H1 (cell line): Measurements from ENCODE around the gene NXPH3.

Source experiments
- ASH2L ChIP-seq: fragments of 200-600, 300-600 bp; sonication (generic); IDR thresholded peaks from one replicate; pipeline ENCODE4 v1.7.1; 2017; ENCODE audit warnings: low read length
- CTCF ChIP-seq, 3 experiments: IDR thresholded peaks; 1 replicate in 2 of 3; 2 replicates in 1 of 3; pipeline versions ENCODE4 v1.5.1 to v1.6.1; 2011; ENCODE audit warnings: low read length in 3 of 3, mild to moderate bottlenecking in 3 of 3, inconsistent platforms in 2 of 3, low read depth in 1 of 3, moderate library complexity in 1 of 3; ENCODE audit not compliant: insufficient read depth in 1 of 3; ENCODE audit errors: control extremely low read depth in 1 of 3
- EZH2 ChIP-seq: fragments of 200-600 bp; sonication (generic); IDR thresholded peaks from 2 replicates; pipeline ENCODE4 v1.7.1; 2012; ENCODE audit warnings: low read depth, mild to moderate bottlenecking, moderate library complexity, low read length, inconsistent platforms; ENCODE audit not compliant: severe bottlenecking
- JUND ChIP-seq: IDR thresholded peaks from 2 replicates; pipeline ENCODE4 v1.6.1; 2011; ENCODE audit warnings: mild to moderate bottlenecking, improper control_type of control experiment, low read length
- KDM5A ChIP-seq: fragments of 200-600 bp; IDR thresholded peaks from 2 replicates; pipeline ENCODE4 v1.7.1; 2012; ENCODE audit warnings: mild to moderate bottlenecking, low read length, inconsistent platforms, mixed read lengths
- MAX ChIP-seq: IDR thresholded peaks from 2 replicates; pipeline ENCODE4 v1.6.1; 2012; ENCODE audit warnings: inconsistent platforms
- POLR2A ChIP-seq, 2 experiments: IDR thresholded peaks; 1 replicate in 1 of 2; 2 replicates in 1 of 2; pipeline ENCODE4 v1.6.1; 2011; ENCODE audit warnings: low read depth in 2 of 2, low read length in 2 of 2, mild to moderate bottlenecking in 2 of 2; ENCODE audit errors: control extremely low read depth in 1 of 2
- POLR2AphosphoS5 ChIP-seq: IDR thresholded peaks from 2 replicates; pipeline ENCODE4 v1.6.1; 2011; ENCODE audit warnings: low read depth, low read length
- RFX5 ChIP-seq: IDR thresholded peaks from 2 replicates; pipeline ENCODE4 v1.6.1; 2011; ENCODE audit warnings: low read depth, low read length, improper control_type of control experiment, borderline replicate concordance
- SIN3A ChIP-seq, 2 experiments: IDR thresholded peaks in 1 of 2; conservative IDR thresholded peaks in 1 of 2; 2 replicates each; pipeline ENCODE4 v1.6.1; 2011 to 2012; ENCODE audit warnings: low read length in 2 of 2, improper control_type of control experiment in 1 of 2, low read depth in 1 of 2, mild to moderate bottlenecking in 1 of 2
- SP1 ChIP-seq: IDR thresholded peaks from 2 replicates; pipeline ENCODE4 v1.6.1; 2011; ENCODE audit warnings: low read depth, low read length
- TAF1 ChIP-seq: IDR thresholded peaks from 2 replicates; pipeline ENCODE4 v1.6.1; 2011; ENCODE audit warnings: mild to moderate bottlenecking, low read depth, low read length

- TF ChIP-seq RFX5 = no peak
- TF ChIP-seq CTCF (IDR thresholded peaks at IDR 0.05; ENCODE audit: control extremely low read depth in 1 of 3, insufficient read depth in 1 of 3, low read depth in 1 of 3, low read length in 3 of 3) = no peak
- no peak for TF ChIP-seq POLR2AphosphoS5
- TF ChIP-seq JUND = no peak
- no peak for TF ChIP-seq ASH2L
- no peak for TF ChIP-seq EZH2
- no peak for TF ChIP-seq MAX
- no peak for TF ChIP-seq SP1
- no peak for TF ChIP-seq POLR2A (IDR thresholded peaks at IDR 0.05; ENCODE audit: control extremely low read depth in 1 of 2, low read depth in 2 of 2, low read length in 2 of 2)
- no peak for TF ChIP-seq TAF1
- TF ChIP-seq SIN3A (conservative IDR thresholded peaks at IDR 0.05 in 1 of 2, IDR thresholded peaks at IDR 0.05 in 1 of 2; ENCODE audit: low read depth in 1 of 2, low read length in 2 of 2) = no peak
- no peak for TF ChIP-seq KDM5A
These were observed 23.2 kb downstream of the NXPH3 start for GRCh38 chr17:49598918-49599317.
